Parathyroid adenoma (tissue), 2 donors: ENCODE measurements around the gene PCDHGC4.

Source experiments
- H2AFZ ChIP-seq: fragments of 300-600 bp; sonication (generic); one replicate; pipeline ENCODE4 v1.7.0; 2017; ENCODE audit warnings: antibody characterized with exemption, mild to moderate bottlenecking
- H3K27ac ChIP-seq: fragments of 300-600 bp; sonication (generic); one replicate; pipeline ENCODE4 v1.7.0; 2017
- H3K27me3 ChIP-seq: fragments of 300-600 bp; sonication (generic); one replicate; pipeline ENCODE4 v1.7.0; 2017; ENCODE audit warnings: low read length; ENCODE audit not compliant: control insufficient read depth, insufficient read depth
- H3K36me3 ChIP-seq: fragments of 300-600 bp; sonication (generic); one replicate; pipeline ENCODE4 v1.7.0; 2017; ENCODE audit warnings: low read length; ENCODE audit not compliant: control insufficient read depth, insufficient read depth
- H3K4me1 ChIP-seq: fragments of 300-600 bp; sonication (generic); one replicate; pipeline ENCODE4 v1.7.0; 2017; ENCODE audit warnings: control low read depth
- H3K4me2 ChIP-seq: fragments of 300-600 bp; sonication (generic); one replicate; pipeline ENCODE4 v1.7.0; 2017; ENCODE audit warnings: low read length
- H3K4me3 ChIP-seq: fragments of 300-600 bp; sonication (generic); one replicate; pipeline ENCODE4 v1.7.0; 2017; ENCODE audit warnings: low read depth, low read length
- H3K79me2 ChIP-seq: fragments of 300-600 bp; sonication (generic); one replicate; pipeline ENCODE4 v1.7.0; 2017; ENCODE audit warnings: control low read depth
- H3K9ac ChIP-seq: fragments of 300-600 bp; sonication (generic); one replicate; pipeline ENCODE4 v1.7.0; 2017; ENCODE audit warnings: mild to moderate bottlenecking
- H3K9me3 ChIP-seq: fragments of 300-600 bp; sonication (generic); one replicate; pipeline ENCODE4 v1.7.0; 2017; ENCODE audit warnings: low read length; ENCODE audit not compliant: control insufficient read depth
- TF ChIP-seq, protein P1 (sequence below): fragments of 300-600 bp; sonication (generic); IDR thresholded peaks from one replicate; pipeline ENCODE4 v1.7.0; 2017; ENCODE audit warnings: antibody characterized with exemption, mild to moderate bottlenecking
- donor health status: primary hyperparathyroidism.

PCDHGC4 gene

DNA sequence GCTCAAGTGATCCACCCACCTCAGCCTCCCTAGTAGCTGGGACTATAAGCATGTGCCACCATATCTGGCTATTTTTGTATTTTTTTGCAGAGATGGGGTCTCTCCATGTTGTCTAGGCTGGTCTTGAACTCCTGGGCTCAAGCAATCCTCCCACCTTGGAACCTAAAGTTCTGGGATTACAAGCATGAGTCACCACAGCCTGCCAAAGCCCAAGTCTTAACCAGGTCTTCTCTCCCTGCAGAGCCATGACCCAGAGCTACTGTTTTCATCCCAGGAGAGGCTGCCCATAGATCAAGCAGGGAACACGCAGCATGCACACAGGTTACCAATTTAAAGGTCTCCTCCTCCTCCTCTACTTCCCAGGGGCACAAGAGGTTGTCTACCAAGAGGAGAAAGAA lies 33.8 kb downstream of the PCDHGC4 start:
- Histone ChIP-seq H3K4me1 (peaks cover 51% of the 10 kb centered on the region), H3K27me3 (no peaks in the 10 kb centered on the region), H2AFZ (peak overlapping the region; percentile 22), H3K27ac (peak overlapping the region; percentile 34), H3K79me2 (peaks cover 5% of the 10 kb centered on the region), H3K4me3 (no peak overlapping the region), H3K9me3 (no peaks in the 10 kb centered on the region), H3K4me2 (no peak overlapping the region), H3K9ac (no peak overlapping the region), H3K36me3 (no peaks in the 10 kb centered on the region)
- TF ChIP-seq, protein P1, sequence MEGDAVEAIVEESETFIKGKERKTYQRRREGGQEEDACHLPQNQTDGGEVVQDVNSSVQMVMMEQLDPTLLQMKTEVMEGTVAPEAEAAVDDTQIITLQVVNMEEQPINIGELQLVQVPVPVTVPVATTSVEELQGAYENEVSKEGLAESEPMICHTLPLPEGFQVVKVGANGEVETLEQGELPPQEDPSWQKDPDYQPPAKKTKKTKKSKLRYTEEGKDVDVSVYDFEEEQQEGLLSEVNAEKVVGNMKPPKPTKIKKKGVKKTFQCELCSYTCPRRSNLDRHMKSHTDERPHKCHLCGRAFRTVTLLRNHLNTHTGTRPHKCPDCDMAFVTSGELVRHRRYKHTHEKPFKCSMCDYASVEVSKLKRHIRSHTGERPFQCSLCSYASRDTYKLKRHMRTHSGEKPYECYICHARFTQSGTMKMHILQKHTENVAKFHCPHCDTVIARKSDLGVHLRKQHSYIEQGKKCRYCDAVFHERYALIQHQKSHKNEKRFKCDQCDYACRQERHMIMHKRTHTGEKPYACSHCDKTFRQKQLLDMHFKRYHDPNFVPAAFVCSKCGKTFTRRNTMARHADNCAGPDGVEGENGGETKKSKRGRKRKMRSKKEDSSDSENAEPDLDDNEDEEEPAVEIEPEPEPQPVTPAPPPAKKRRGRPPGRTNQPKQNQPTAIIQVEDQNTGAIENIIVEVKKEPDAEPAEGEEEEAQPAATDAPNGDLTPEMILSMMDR: no peak

DNA sequence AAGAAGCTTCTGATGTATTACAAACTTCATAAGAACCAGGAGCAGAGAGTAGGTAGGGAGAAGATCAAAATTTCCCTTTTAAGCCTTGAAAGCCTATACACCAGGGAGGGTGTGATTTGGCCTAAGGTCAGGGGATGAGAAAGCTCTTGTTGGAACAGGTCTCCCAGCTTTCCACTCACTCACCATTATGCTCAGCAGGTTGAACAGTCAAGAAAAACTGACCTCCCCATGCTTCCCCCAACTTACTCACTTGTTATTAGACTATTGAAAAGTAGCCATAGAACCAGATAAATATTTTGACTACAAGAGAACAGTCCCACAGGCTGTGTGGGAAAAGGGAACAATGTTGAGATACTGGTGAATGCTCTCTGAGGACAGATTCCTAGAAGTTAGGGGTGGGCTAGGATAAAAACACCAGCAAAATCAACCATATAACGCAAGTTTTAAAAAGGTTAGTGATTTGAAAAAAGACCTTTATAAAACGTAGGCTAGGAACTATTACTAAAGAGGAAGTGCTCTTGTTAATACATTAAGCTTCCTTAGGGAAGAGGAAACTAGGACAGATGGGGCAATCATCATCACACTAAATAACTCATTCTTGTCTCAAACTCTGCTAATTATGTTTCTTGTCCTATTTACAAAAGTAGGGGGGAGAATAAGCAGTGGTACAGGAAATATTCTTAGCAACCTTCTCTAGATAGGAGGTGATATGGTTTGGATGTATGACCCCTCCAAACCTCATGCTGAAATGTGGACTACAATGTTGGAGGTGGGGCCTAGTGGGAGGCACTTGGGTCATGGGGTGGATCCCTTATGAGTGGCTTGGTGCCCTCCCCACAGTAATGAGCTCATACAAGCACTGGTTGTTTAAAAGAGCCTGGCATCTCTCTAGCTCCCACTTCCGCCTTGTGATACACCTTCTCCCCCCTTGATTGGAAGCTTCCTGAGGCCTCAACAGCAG lies 35.1 kb downstream of the PCDHGC4 start:
- peak overlapping the region; percentile 20 for H3K27ac ChIP-seq
- no peak overlapping the region for H3K4me2 ChIP-seq
- H2AFZ ChIP-seq: no peak overlapping the region
- H3K9me3 ChIP-seq: no peaks in the 10 kb centered on the region
- H3K27me3 ChIP-seq: no peaks in the 10 kb centered on the region
- H3K4me1 ChIP-seq: peaks cover 51% of the 10 kb centered on the region
- TF ChIP-seq, protein P1: no peak
- H3K79me2 ChIP-seq: peaks cover 10% of the 10 kb centered on the region
- H3K4me3 ChIP-seq: no peak overlapping the region
- no peaks in the 10 kb centered on the region for H3K36me3 ChIP-seq
- H3K9ac ChIP-seq: no peak overlapping the region

DNA sequence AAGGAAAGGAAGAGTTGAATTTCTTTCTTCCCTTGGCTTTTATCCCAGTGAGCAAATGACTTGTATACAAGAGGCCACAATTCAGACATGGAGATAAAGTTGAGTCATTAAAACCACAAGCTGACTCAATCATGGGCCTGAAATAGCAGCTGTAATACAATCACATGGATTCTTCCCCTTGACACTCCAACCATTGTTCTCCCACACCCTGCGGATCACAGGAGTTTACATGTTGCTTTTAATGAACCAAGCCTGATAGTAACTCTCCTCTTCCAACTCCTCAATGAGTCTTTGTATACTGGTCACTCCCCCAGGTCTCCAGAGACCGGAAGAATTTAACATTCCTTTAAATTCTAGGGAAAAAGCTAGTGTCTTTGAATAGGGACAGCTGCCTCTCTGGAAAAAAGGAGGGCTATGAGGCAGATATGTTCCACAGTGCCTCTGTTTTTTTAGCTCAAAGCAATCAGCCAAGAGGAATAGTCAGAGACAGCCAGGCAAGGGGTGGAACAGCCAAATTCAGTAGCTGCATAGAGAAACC lies 36.5 kb downstream of the PCDHGC4 start:
- Histone ChIP-seq H3K4me1 (peaks cover 49% of the 10 kb centered on the region), H3K9me3 (no peaks in the 10 kb centered on the region)

DNA sequence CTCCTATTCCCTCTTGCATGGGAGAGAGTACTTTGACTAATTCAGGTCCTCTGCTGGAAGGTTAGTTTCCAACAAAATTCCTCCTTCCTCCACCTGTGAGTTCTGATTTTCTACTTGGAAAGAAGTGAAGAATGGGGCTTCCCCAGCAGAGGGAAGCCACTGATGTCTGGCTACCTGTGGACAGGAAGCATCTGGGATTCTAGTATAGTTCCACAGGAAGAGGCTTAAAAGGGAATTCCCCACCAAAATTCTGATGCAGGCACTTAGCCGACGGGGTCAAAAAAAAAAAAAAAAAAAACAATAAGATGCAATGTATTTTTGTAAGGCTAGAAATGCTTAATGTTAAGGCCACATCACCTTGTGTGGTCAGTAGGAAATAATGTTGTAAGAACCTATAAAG lies 37.5 kb downstream of the PCDHGC4 start:
- Histone ChIP-seq H3K4me1 (peaks cover 46% of the 10 kb centered on the region), H3K27ac (peak overlapping the region; percentile 43), H2AFZ (no peak overlapping the region), H3K9ac (no peak overlapping the region), H3K9me3 (no peaks in the 10 kb centered on the region), H3K79me2 (peaks cover 10% of the 10 kb centered on the region), H3K27me3 (no peaks in the 10 kb centered on the region), H3K4me2 (no peak overlapping the region), H3K4me3 (no peak overlapping the region), H3K36me3 (no peaks in the 10 kb centered on the region)
- TF ChIP-seq, protein P1: no peak

More for the DNA sequence above, 36.5 kb downstream of the PCDHGC4 start:
- Histone ChIP-seq H3K79me2 (peaks cover 10% of the 10 kb centered on the region), H3K4me2 (no peak overlapping the region), H3K4me3 (no peak overlapping the region), H2AFZ (no peak overlapping the region), H3K27ac (peak overlapping the region; percentile 43), H3K36me3 (no peaks in the 10 kb centered on the region), H3K9ac (no peak overlapping the region), H3K27me3 (no peaks in the 10 kb centered on the region)
- TF ChIP-seq, protein P1: no peak
